Measurements from ENCODE around the gene ELAVL4.

ELAVL4 gene

GRCh38 chr1:50213505-50213904 lies 104.8 kb downstream of the ELAVL4 start:
- TF ChIP-seq CREB1 (IDR thresholded peaks at IDR 0.05; ENCODE audit: low read depth): no peak
- no peak for TF ChIP-seq TEAD4 (IDR thresholded peaks at IDR 0.05)
- TF ChIP-seq CEBPB (IDR thresholded peaks at IDR 0.05): no peak
- no peak for TF ChIP-seq MAX (IDR thresholded peaks at IDR 0.05)

GRCh38 chr1:50214717-50215116 lies 106.0 kb downstream of the ELAVL4 start:
- no peak for TF ChIP-seq FOXM1 (IDR thresholded peaks at IDR 0.05; ENCODE audit: borderline replicate concordance, low read depth)
- TF ChIP-seq TEAD4 (IDR thresholded peaks at IDR 0.05): no peak
- TF ChIP-seq YY1 (IDR thresholded peaks at IDR 0.05; ENCODE audit: low read depth): no peak
- no peak for TF ChIP-seq MAX (IDR thresholded peaks at IDR 0.05)
- no peak for TF ChIP-seq REST (IDR thresholded peaks at IDR 0.05; ENCODE audit: low read depth)
- no peak for TF ChIP-seq NFIC (IDR thresholded peaks at IDR 0.05)
- TF ChIP-seq TAF1 (IDR thresholded peaks at IDR 0.05; ENCODE audit: low read depth): no peak
- TF ChIP-seq ZBTB7A (IDR thresholded peaks at IDR 0.05; ENCODE audit: low read depth): no peak
- no peak for TF ChIP-seq USF1 (IDR thresholded peaks at IDR 0.05)
- TF ChIP-seq EP300 (IDR thresholded peaks at IDR 0.05; ENCODE audit: borderline replicate concordance): no peak
- no peak for TF ChIP-seq TCF12 (IDR thresholded peaks at IDR 0.05; ENCODE audit: low read depth)
- no peak for TF ChIP-seq RAD21 (IDR thresholded peaks at IDR 0.05; ENCODE audit: low read depth)
- TF ChIP-seq CREB1 (IDR thresholded peaks at IDR 0.05; ENCODE audit: low read depth): no peak
- TF ChIP-seq EGR1 (IDR thresholded peaks at IDR 0.05): no peak
- TF ChIP-seq CEBPB (IDR thresholded peaks at IDR 0.05): no peak

GRCh38 chr1:50218344-50219120 lies 109.8 kb downstream of the ELAVL4 start:
- TF ChIP-seq MAX (IDR thresholded peaks at IDR 0.05): no peak
- no peak for TF ChIP-seq EGR1 (IDR thresholded peaks at IDR 0.05)
- no peak for TF ChIP-seq USF1 (IDR thresholded peaks at IDR 0.05)
- no peak for TF ChIP-seq ZBTB7A (IDR thresholded peaks at IDR 0.05; ENCODE audit: low read depth)
- TF ChIP-seq YY1 (IDR thresholded peaks at IDR 0.05; ENCODE audit: low read depth): no peak
- TF ChIP-seq TCF12 (IDR thresholded peaks at IDR 0.05; ENCODE audit: low read depth): no peak
- no peak for TF ChIP-seq TEAD4 (IDR thresholded peaks at IDR 0.05)
- no peak for TF ChIP-seq NFIC (IDR thresholded peaks at IDR 0.05)
- TF ChIP-seq RAD21 (IDR thresholded peaks at IDR 0.05; ENCODE audit: low read depth): no peak
- TF ChIP-seq EP300 (IDR thresholded peaks at IDR 0.05; ENCODE audit: borderline replicate concordance): no peak
- no peak for TF ChIP-seq REST (IDR thresholded peaks at IDR 0.05; ENCODE audit: low read depth)
- TF ChIP-seq FOXM1 (IDR thresholded peaks at IDR 0.05; ENCODE audit: borderline replicate concordance, low read depth): no peak
- no peak for TF ChIP-seq TAF1 (IDR thresholded peaks at IDR 0.05; ENCODE audit: low read depth)
- TF ChIP-seq CEBPB (IDR thresholded peaks at IDR 0.05): no peak

GRCh38 chr1:50228871-50229384 lies 120.2 kb downstream of the ELAVL4 start:
- TF ChIP-seq FOXM1 (IDR thresholded peaks at IDR 0.05; ENCODE audit: borderline replicate concordance, low read depth) (no peak), TCF12 (IDR thresholded peaks at IDR 0.05; ENCODE audit: low read depth) (no peak), CREB1 (IDR thresholded peaks at IDR 0.05; ENCODE audit: low read depth) (no peak), ZBTB7A (IDR thresholded peaks at IDR 0.05; ENCODE audit: low read depth) (no peak), YY1 (IDR thresholded peaks at IDR 0.05; ENCODE audit: low read depth) (no peak), NFIC (IDR thresholded peaks at IDR 0.05) (no peak), USF1 (IDR thresholded peaks at IDR 0.05) (no peak), TEAD4 (IDR thresholded peaks at IDR 0.05) (no peak), REST (IDR thresholded peaks at IDR 0.05; ENCODE audit: low read depth) (no peak), CEBPB (IDR thresholded peaks at IDR 0.05) (no peak)

All from Ishikawa (cell line).